Liver (tissue), 2 donors: ENCODE data around the gene HNRNPA2B1.

ENCODE experiments used
- FOXA1 ChIP-seq: IDR thresholded peaks from 2 replicates; pipeline ENCODE4 v1.6.1; 2016; ENCODE audit warnings: antibody characterized with exemption
- TAF1 ChIP-seq: conservative IDR thresholded peaks from 2 replicates; pipeline ENCODE4 v1.6.1; 2016; ENCODE audit warnings: antibody characterized with exemption, mild to moderate bottlenecking
- TF ChIP-seq, protein P1 (sequence below): IDR thresholded peaks from 2 replicates; pipeline ENCODE4 v1.6.1; 2016; ENCODE audit warnings: antibody characterized with exemption, mild to moderate bottlenecking
- TF ChIP-seq, protein P2 (sequence below): IDR thresholded peaks from 2 replicates; pipeline ENCODE4 v1.6.1; 2016; ENCODE audit warnings: antibody characterized with exemption
- donor health status: healthy.

DNA sequence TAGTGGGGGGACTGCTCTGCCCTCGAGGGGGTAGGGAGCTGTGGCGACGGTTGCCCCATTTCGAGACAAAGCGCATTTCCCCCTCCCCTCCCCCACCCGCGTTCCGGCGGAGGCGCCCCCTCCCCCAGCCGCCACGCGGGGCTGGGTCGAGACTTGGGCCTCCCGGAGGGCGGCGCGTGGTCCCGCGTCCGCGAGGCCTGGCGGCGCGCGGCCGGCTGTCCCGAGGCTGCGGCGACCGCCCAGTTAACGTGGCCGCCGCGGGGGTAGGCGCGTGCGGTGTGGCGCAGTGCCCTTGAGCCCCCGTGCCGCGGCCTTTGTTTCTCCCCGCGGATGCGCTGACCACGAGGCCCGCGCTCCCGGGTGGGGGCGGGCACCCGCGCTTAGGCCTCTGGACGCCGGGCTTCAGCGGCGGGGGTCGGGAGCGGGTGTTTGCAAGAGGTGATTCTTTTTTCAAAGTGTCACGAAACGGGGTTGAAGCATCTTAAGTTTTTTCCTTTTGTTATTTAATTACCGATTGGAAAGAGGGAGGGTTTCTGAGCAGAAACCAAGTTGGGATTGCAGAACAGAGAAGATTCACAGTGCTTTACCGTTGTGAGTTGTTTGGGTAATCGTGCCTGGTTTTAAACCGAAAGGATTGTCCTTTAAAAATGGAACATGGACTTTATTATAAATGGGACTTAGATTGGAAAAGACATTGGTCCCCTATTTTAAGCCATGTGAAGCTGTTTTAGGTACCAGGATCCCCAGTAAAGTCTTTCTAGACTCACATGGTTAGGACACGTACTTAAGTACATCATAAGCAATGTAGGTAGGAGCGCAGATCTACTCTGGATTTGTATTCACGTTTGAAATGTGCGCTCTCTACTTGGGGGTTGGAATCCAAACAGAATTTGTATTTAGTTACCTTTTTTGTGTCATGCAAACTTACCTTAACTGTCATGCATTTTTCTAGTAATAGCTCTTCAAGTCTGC is 1.8 kb upstream of the HNRNPA2B1 start:
- TF ChIP-seq TAF1 (no peak), FOXA1 (no peak)
- TF ChIP-seq, protein P1, sequence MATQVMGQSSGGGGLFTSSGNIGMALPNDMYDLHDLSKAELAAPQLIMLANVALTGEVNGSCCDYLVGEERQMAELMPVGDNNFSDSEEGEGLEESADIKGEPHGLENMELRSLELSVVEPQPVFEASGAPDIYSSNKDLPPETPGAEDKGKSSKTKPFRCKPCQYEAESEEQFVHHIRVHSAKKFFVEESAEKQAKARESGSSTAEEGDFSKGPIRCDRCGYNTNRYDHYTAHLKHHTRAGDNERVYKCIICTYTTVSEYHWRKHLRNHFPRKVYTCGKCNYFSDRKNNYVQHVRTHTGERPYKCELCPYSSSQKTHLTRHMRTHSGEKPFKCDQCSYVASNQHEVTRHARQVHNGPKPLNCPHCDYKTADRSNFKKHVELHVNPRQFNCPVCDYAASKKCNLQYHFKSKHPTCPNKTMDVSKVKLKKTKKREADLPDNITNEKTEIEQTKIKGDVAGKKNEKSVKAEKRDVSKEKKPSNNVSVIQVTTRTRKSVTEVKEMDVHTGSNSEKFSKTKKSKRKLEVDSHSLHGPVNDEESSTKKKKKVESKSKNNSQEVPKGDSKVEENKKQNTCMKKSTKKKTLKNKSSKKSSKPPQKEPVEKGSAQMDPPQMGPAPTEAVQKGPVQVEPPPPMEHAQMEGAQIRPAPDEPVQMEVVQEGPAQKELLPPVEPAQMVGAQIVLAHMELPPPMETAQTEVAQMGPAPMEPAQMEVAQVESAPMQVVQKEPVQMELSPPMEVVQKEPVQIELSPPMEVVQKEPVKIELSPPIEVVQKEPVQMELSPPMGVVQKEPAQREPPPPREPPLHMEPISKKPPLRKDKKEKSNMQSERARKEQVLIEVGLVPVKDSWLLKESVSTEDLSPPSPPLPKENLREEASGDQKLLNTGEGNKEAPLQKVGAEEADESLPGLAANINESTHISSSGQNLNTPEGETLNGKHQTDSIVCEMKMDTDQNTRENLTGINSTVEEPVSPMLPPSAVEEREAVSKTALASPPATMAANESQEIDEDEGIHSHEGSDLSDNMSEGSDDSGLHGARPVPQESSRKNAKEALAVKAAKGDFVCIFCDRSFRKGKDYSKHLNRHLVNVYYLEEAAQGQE = no peak
- TF ChIP-seq, protein P2, sequence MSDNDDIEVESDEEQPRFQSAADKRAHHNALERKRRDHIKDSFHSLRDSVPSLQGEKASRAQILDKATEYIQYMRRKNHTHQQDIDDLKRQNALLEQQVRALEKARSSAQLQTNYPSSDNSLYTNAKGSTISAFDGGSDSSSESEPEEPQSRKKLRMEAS = no peak
